Brain microvascular endothelial cell (primary cell): ENCODE data around the gene PRKG1.
"Not testable (repeated sequence)": the region's sequence is repeated elsewhere in the genome, so short reads cannot be mapped to it uniquely, and the experiment has no call there.

Experiments used
- DNase-seq: peaks from one replicate; pipeline ENCODE4 v3.0.0-alpha.2; 2020
- H3K27ac ChIP-seq: fragments of 250-450 bp; sonication (Bioruptor Pico); 2 replicates; pipeline ENCODE4 v1.5.1; 2020; ENCODE audit warnings: mild to moderate bottlenecking, moderate library complexity
- H3K27me3 ChIP-seq: fragments of 250-450 bp; sonication (Bioruptor Pico); replicated peaks from 2 replicates; pipeline ENCODE4 v1.5.1; 2020; ENCODE audit warnings: mild to moderate bottlenecking
- H3K36me3 ChIP-seq: fragments of 250-450 bp; sonication (Bioruptor Pico); replicated peaks from 2 replicates; pipeline ENCODE4 v1.5.1; 2020; ENCODE audit warnings: mild to moderate bottlenecking
- H3K4me3 ChIP-seq: 2 replicates; pipeline ENCODE4 v1.5.1; 2011; ENCODE audit warnings: low read depth, mild to moderate bottlenecking, control low read depth, low read length, moderate library complexity
- in situ Hi-C: cut with HindIII; loops from 2 replicates; pipeline ENCODE4 v1.10.0; 2017; ENCODE audit warnings: low sequenced_read_pairs, low pct_ligation_motif_present
- TF ChIP-seq, protein P1 (sequence below): IDR thresholded peaks from 2 replicates; pipeline ENCODE4 v1.5.1; 2011; ENCODE audit warnings: low read depth, mild to moderate bottlenecking, moderate library complexity, low read length, control low read depth, inconsistent platforms; ENCODE audit errors: missing control alignments

PRKG1 gene

DNA sequence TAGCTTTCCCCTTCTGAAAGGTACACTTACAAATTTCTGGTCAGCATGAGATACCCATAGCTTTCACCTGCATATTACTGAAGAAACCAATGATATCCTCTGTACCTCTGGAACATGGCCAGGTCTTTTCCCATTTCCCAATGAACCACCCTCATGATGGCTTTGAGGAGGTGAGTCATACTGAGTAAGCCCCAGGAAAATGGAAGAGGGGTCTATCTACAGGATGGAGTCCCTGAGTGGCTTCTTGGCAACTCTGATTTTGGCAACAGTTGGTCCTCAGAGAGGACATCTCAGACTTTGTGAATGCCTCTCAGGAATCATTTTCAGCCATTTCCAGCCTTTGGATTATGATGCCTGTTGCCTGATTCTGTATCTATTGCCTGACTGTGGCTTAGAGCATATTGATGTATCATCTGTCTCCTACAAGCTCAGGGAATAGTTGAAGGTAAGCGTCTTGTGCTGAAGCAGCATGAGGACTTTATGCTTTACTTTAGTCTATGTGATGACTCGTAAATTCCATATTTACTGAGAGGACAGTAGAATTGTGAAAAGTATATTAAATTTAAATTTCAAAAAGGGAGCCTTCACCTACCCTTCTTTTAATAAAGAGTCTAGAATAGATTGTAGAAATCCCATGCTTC lies 1155.1 kb downstream of the PRKG1 start:
- peak; percentile 9 for DNase-seq
- H3K36me3 ChIP-seq, result no peaks in the 10 kb centered on the region
- H3K27me3 ChIP-seq, result no peaks in the 10 kb centered on the region
- in situ Hi-C loops, result no loop called here
- H3K27ac ChIP-seq, result no peak overlapping the region
- H3K4me3 ChIP-seq, result no peak overlapping the region
- TF ChIP-seq, protein P1, sequence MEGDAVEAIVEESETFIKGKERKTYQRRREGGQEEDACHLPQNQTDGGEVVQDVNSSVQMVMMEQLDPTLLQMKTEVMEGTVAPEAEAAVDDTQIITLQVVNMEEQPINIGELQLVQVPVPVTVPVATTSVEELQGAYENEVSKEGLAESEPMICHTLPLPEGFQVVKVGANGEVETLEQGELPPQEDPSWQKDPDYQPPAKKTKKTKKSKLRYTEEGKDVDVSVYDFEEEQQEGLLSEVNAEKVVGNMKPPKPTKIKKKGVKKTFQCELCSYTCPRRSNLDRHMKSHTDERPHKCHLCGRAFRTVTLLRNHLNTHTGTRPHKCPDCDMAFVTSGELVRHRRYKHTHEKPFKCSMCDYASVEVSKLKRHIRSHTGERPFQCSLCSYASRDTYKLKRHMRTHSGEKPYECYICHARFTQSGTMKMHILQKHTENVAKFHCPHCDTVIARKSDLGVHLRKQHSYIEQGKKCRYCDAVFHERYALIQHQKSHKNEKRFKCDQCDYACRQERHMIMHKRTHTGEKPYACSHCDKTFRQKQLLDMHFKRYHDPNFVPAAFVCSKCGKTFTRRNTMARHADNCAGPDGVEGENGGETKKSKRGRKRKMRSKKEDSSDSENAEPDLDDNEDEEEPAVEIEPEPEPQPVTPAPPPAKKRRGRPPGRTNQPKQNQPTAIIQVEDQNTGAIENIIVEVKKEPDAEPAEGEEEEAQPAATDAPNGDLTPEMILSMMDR, result no peak

DNA sequence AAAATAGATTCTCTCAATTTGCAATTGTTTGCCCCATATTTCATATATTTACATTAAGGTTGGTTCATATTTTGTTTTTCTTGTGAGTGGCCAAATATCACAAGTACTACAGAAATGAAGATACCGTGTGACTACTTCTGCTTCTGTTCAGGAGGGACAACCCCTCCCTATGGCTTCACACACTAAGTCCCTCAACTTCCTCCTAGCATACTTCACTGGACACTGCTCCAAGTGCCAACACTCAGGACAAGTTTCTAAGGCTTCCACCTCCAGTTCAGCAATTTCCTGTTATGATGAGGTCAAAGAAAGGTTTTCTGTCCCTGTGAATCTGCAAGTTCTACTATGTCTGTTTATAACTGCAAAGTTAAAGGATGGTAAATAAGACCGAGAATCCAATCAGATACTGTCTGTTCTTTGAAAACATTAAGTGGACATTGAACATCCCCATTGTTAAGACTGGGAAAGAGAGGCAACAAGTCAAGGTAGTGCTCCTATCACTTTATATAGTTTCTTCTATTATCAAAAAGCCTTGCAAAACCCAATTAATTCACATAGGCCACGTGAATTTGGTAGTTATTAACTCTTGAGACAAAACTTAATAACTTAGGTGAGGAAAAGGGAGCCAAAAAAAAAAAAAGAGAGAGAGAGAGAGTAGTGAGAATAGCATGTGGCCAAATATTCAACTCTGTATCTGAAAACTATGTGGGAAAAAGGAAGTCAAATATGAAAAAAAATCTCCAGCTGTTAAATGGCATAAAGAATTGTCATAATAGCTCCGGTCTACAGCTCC lies 1158.5 kb downstream of the PRKG1 start:
- TF ChIP-seq, protein P1, result no peak
- Histone ChIP-seq H3K4me3 (peak overlapping the region; percentile 42), H3K27me3 (no peaks in the 10 kb centered on the region), H3K27ac (no peak overlapping the region), H3K36me3 (no peaks in the 10 kb centered on the region)
- in situ Hi-C loops, result no loop called here
- DNase-seq, result peak; percentile 20

DNA sequence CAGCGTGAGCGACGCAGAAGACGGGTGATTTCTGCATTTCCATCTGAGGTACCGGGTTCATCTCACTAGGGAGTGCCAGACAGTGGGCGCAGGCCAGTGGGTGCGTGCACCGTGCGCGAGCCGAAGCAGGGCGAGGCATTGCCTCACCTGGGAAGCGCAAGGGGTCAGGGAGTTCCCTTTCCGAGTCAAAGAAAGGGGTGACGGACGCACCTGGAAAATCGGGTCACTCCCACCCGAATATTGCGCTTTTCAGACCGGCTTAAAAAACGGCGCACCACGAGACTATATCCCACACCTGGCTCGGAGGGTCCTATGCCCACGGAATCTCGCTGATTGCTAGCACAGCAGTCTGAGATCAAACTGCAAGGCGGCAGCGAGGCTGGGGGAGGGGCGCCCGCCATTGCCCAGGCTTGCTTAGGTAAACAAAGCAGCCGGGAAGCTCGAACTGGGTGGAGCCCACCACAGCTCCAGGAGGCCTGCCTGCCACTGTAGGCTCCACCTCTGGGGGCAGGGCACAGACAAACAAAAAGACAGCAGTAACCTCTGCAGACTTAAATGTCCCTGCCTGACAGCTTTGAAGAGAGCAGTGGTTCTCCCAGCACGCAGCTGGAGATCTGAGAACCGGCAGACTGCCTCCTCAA lies 1159.2 kb downstream of the PRKG1 start:
- H3K27ac ChIP-seq, in situ Hi-C loops, DNase-seq, H3K36me3 ChIP-seq, H3K27me3 ChIP-seq: not testable (repeated sequence)
- H3K4me3 ChIP-seq, result peak overlapping the region; percentile 42

DNA sequence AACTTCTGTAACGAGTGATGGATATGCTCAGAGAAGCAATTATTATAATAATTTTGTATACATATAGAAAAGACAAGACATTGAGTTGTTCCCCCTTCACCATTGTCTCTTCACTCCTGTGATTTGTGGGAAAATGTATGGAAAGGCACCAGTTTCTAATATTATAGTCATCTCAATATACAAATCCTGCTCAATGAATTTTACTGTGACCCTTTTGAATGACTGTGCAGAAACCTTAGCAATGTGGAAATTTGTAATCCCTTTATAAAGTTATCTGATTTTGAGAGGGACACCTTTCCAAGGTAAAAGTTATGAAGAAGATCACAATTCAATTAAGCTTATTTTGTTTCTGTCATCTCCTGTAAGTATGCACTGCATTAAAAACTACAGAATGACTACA lies 1165.5 kb downstream of the PRKG1 start:
- no peak for DNase-seq
- TF ChIP-seq, protein P1, result no peak
- H3K36me3 ChIP-seq, result no peaks in the 10 kb centered on the region
- no peaks in the 10 kb centered on the region for H3K27me3 ChIP-seq
- in situ Hi-C loops, result no loop called here
- no peak overlapping the region for H3K27ac ChIP-seq
- no peak overlapping the region for H3K4me3 ChIP-seq

GRCh38 chr10:52245547-52245946 lies 1171.3 kb downstream of the PRKG1 start:
- Histone ChIP-seq H3K4me3 (no peak overlapping the region), H3K27ac (no peak overlapping the region), H3K27me3 (no peaks in the 10 kb centered on the region), H3K36me3 (no peaks in the 10 kb centered on the region)
- in situ Hi-C loops, result no loop called here
- no peak for DNase-seq
- TF ChIP-seq, protein P1, result no peak

DNA sequence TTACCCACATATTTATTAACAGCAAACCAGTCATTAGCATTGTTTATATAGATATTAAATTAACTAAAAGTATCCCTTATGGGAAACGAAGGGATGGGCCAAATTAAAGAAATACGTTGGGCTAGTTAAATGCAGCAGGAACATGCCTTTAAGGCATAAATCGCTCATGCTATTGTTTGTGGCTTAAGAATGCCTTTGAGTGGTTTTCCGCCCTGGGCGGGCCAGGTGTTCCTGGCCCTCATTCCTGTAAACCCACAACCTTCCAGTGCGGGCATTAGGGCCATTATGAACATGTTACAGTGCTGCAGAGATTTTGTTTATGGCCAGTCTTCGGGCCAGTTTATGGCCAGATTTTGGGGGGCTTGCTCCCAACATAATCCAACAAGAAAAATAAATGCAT lies 1173.6 kb downstream of the PRKG1 start:
- DNase-seq, H3K4me3 ChIP-seq, H3K36me3 ChIP-seq, H3K27me3 ChIP-seq, H3K27ac ChIP-seq, in situ Hi-C loops: not testable (repeated sequence)
